DND-41 (cell line): Measurements from ENCODE around the gene MYADM.

Source experiments
- ATAC-seq: fragments of 200-7000 bp; cut with Tn5 transposase; 3 replicates; pipeline ENCODE4 v1.9.1; 2021; ENCODE audit warnings: low read depth; ENCODE audit not compliant: insufficient read depth
- DNase-seq: peaks from one replicate; pipeline ENCODE4 v3.0.0-alpha.2; 2020
- H2AFZ ChIP-seq: 2 replicates; pipeline ENCODE4 v1.6.0; 2012; ENCODE audit warnings: low read depth, low read length
- H3K27ac ChIP-seq: 2 replicates; pipeline ENCODE4 v1.5.1; 2012; ENCODE audit warnings: low read length, inconsistent platforms
- H3K27me3 ChIP-seq: fragments of 200-600 bp; sonication (generic); 2 replicates; pipeline ENCODE4 v1.6.0; 2012; ENCODE audit warnings: low read length, mild to moderate bottlenecking, inconsistent platforms; ENCODE audit not compliant: insufficient read depth, poor library complexity
- H3K36me3 ChIP-seq: 2 replicates; pipeline ENCODE4 v1.5.1; 2012; ENCODE audit warnings: low read length, inconsistent platforms; ENCODE audit not compliant: insufficient read depth
- H3K4me1 ChIP-seq: 2 replicates; pipeline ENCODE4 v1.5.1; 2012; ENCODE audit warnings: mild to moderate bottlenecking, low read length; ENCODE audit not compliant: insufficient read depth
- H3K4me2 ChIP-seq: 2 replicates; pipeline ENCODE4 v1.6.0; 2012; ENCODE audit warnings: mild to moderate bottlenecking, moderate library complexity, low read length, inconsistent platforms; ENCODE audit not compliant: insufficient read depth
- H3K4me3 ChIP-seq, 2 experiments: fragments of 200-600 bp in 1 of 2; shearing (Covaris generic) in 1 of 2; 2 replicates each; pipeline ENCODE4 v1.5.1; 2012 to 2016; ENCODE audit warnings: inconsistent platforms in 2 of 2, low read length in 2 of 2, mild to moderate bottlenecking in 2 of 2, low read depth in 1 of 2, moderate library complexity in 1 of 2
- H3K79me2 ChIP-seq: 2 replicates; pipeline ENCODE4 v1.6.0; 2012; ENCODE audit warnings: low read length, inconsistent platforms; ENCODE audit not compliant: insufficient read depth
- H3K9ac ChIP-seq: 2 replicates; pipeline ENCODE4 v1.6.0; 2012; ENCODE audit warnings: low read depth, mild to moderate bottlenecking, inconsistent platforms, low read length, moderate library complexity
- H3K9me3 ChIP-seq: 2 replicates; pipeline ENCODE4 v1.5.1; 2012; ENCODE audit warnings: low read length, moderate library complexity, mild to moderate bottlenecking, inconsistent platforms; ENCODE audit not compliant: insufficient read depth, severe bottlenecking
- H4K20me1 ChIP-seq: 2 replicates; pipeline ENCODE4 v1.6.0; 2012; ENCODE audit warnings: low read length; ENCODE audit not compliant: insufficient read depth
- EZH2 ChIP-seq: IDR thresholded peaks from 3 replicates; pipeline ENCODE4 v1.6.1; 2012; ENCODE audit warnings: borderline replicate concordance, low read depth, mild to moderate bottlenecking, moderate library complexity, low read length, inconsistent platforms; ENCODE audit not compliant: severe bottlenecking
- TF ChIP-seq, protein P1 (sequence below): IDR thresholded peaks from 2 replicates; pipeline ENCODE4 v1.5.1; 2012; ENCODE audit warnings: borderline replicate concordance, low read length, moderate library complexity, mild to moderate bottlenecking; ENCODE audit not compliant: poor library complexity, severe bottlenecking; ENCODE audit errors: extremely low read depth

Gene MYADM

DNA sequence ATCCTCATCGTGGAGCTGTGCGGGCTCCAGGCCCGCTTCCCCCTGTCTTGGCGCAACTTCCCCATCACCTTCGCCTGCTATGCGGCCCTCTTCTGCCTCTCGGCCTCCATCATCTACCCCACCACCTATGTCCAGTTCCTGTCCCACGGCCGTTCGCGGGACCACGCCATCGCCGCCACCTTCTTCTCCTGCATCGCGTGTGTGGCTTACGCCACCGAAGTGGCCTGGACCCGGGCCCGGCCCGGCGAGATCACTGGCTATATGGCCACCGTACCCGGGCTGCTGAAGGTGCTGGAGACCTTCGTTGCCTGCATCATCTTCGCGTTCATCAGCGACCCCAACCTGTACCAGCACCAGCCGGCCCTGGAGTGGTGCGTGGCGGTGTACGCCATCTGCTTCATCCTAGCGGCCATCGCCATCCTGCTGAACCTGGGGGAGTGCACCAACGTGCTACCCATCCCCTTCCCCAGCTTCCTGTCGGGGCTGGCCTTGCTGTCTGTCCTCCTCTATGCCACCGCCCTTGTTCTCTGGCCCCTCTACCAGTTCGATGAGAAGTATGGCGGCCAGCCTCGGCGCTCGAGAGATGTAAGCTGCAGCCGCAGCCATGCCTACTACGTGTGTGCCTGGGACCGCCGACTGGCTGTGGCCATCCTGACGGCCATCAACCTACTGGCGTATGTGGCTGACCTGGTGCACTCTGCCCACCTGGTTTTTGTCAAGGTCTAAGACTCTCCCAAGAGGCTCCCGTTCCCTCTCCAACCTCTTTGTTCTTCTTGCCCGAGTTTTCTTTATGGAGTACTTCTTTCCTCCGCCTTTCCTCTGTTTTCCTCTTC, 6.3 kb downstream of the MYADM start:
- H3K4me1 ChIP-seq, result no peaks in the 10 kb centered on the region
- no peaks in the 10 kb centered on the region; the same call in 1 of the 2 replicates for H4K20me1 ChIP-seq
- no peak for TF ChIP-seq EZH2
- TF ChIP-seq, protein P1, sequence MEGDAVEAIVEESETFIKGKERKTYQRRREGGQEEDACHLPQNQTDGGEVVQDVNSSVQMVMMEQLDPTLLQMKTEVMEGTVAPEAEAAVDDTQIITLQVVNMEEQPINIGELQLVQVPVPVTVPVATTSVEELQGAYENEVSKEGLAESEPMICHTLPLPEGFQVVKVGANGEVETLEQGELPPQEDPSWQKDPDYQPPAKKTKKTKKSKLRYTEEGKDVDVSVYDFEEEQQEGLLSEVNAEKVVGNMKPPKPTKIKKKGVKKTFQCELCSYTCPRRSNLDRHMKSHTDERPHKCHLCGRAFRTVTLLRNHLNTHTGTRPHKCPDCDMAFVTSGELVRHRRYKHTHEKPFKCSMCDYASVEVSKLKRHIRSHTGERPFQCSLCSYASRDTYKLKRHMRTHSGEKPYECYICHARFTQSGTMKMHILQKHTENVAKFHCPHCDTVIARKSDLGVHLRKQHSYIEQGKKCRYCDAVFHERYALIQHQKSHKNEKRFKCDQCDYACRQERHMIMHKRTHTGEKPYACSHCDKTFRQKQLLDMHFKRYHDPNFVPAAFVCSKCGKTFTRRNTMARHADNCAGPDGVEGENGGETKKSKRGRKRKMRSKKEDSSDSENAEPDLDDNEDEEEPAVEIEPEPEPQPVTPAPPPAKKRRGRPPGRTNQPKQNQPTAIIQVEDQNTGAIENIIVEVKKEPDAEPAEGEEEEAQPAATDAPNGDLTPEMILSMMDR, result no peak
- H3K79me2 ChIP-seq, result no peaks in the 10 kb centered on the region
- no peak overlapping the region for H3K4me3 ChIP-seq
- H2AFZ ChIP-seq, result no peak overlapping the region
- no peak overlapping the region for H3K4me2 ChIP-seq
- no peak for ATAC-seq
- no peaks in the 10 kb centered on the region for H3K9me3 ChIP-seq
- H3K9ac ChIP-seq, result no peak overlapping the region
- H3K36me3 ChIP-seq, result no peaks in the 10 kb centered on the region
- no peak for DNase-seq
- H3K27me3 ChIP-seq, result no peaks in the 10 kb centered on the region
- no peak overlapping the region for H3K27ac ChIP-seq

DNA sequence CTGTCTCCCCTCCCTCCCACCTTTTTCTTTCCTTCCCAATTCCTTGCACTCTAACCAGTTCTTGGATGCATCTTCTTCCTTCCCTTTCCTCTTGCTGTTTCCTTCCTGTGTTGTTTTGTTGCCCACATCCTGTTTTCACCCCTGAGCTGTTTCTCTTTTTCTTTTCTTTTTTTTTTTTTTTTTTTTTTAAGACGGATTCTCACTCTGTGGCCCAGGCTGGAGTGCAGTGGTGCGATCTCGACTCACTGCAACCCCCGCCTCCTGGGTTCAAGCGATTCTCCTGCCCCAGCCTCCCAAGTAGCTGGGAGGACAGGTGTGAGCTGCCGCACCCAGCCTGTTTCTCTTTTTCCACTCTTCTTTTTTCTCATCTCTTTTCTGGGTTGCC, 6.9 kb downstream of the MYADM start:
- Histone ChIP-seq H2AFZ (no peak overlapping the region), H3K4me2 (no peak overlapping the region), H3K9ac (no peak overlapping the region)

DNA sequence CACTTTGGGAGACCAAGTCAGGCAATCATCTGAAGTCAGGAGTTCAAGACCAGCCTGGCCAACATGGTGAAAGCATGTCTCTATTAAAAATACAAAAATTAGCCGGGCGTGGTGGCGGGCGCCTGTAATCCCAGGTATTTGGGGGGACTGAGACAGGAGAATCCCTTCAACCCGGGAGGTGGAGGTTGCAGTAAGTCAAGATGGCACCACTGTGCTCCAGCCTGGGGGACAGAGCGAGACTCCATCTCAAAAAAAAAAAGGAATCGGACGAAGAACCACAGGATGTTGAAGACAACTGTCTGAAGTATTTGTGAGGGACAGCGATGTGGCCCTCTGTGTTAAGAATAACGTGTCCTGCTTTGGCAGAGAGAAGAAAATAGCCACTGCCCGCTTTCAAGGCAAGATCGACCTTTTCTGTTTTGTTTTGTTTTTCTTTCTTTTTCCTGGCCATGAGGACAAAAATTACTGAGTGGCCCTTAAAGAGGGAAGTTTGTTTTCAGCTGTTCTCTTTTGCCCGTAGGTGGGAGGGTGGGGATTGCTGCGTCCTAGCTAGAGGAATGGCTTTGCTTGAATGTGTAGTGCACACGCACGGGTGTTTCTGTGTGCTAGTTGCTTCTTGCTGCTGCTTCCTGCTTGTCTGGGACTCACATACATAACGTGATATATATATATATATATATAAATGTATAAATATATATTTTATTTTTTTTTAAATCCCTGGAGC, 8.1 kb downstream of the MYADM start:
- H3K9me3 ChIP-seq, result no peaks in the 10 kb centered on the region
- no peaks in the 10 kb centered on the region for H3K4me1 ChIP-seq
- ATAC-seq (no peak), DNase-seq (no peak)
- no peak overlapping the region for H3K27ac ChIP-seq
- no peak overlapping the region for H3K4me2 ChIP-seq
- H3K36me3 ChIP-seq, result no peaks in the 10 kb centered on the region
- TF ChIP-seq, protein P1, result no peak
- TF ChIP-seq EZH2, result no peak
- no peaks in the 10 kb centered on the region for H4K20me1 ChIP-seq
- H3K4me3 ChIP-seq, result no peak overlapping the region
- no peaks in the 10 kb centered on the region for H3K27me3 ChIP-seq
- H3K79me2 ChIP-seq, result no peaks in the 10 kb centered on the region
- no peak overlapping the region for H3K9ac ChIP-seq
- H2AFZ ChIP-seq, result no peak overlapping the region

More for the DNA sequence above, 6.9 kb downstream of the MYADM start:
- Histone ChIP-seq H3K4me3 (no peak overlapping the region), H3K27me3 (no peaks in the 10 kb centered on the region), H3K79me2 (no peaks in the 10 kb centered on the region), H3K27ac (no peak overlapping the region), H4K20me1 (no peaks in the 10 kb centered on the region; the same call in 1 of the 2 replicates), H3K9me3 (no peaks in the 10 kb centered on the region), H3K4me1 (no peaks in the 10 kb centered on the region), H3K36me3 (no peaks in the 10 kb centered on the region)
- DNase-seq (no peak), ATAC-seq (no peak)
- TF ChIP-seq EZH2, result no peak
- TF ChIP-seq, protein P1, result no peak
